GM21723 (cell line): Measurements from ENCODE around the gene PAWR.
"Not testable (repeated sequence)": the region's sequence is repeated elsewhere in the genome, so short reads cannot be mapped to it uniquely, and the experiment has no call there.

Experiments used
- ATAC-seq: cut with Tn5 transposase; IDR thresholded peaks from one replicate; pipeline ENCODE4 v1.9.1; 2021; ENCODE audit warnings: mild to moderate bottlenecking, moderate library complexity; ENCODE audit not compliant: unreplicated experiment

The PAWR gene

GRCh38 chr12:79596719-79597350 lies 93.9 kb downstream of the PAWR start:
- ATAC-seq, result no peak

GRCh38 chr12:79595273-79595672 lies 95.5 kb downstream of the PAWR start:
- ATAC-seq, result no peak

DNA sequence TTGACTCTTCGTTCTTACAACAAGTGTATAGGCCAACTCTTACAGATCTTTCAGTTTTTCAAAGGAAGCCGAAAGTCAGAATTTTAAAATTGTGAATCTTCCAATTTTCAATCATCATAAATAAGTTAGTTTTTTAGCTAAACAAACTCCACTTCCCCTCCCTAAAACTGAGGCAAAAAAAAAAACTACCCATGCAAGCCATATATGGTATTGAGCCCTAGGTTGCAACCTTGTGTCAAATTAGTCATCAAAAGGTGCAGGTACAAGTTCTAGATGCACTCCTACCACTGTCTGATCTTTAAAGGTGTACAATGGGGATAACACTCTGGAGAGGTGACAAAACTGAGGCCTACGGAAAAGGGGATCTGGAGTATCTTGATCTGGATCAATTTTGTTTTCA lies 97.9 kb downstream of the PAWR start:
- no peak for ATAC-seq

- ATAC-seq, result no peak
Observed at GRCh38 chr12:79591988-79592387, 98.8 kb downstream of the PAWR start.

DNA sequence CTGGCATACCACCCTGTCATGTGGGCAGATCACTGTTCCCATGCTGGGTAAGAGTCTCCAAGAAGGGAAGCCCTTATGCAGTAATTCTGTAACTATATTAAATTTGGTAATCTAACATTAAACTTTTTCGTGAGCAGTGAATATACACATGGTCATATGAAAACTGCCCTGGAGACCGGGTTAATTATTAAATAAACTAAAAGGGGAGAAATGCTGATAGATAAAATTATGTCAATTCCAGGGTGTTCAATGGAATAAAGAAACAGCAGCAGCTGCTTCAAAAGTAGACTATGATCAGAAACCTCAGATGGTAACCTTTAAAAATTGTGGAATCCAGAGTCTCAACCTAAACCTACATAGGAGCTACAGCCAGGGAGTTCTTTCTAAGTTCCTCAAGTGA lies 100.0 kb downstream of the PAWR start:
- ATAC-seq, result no peak

- ATAC-seq, result no peak
Observed at GRCh38 chr12:79587368-79587767, 103.4 kb downstream of the PAWR start.

DNA sequence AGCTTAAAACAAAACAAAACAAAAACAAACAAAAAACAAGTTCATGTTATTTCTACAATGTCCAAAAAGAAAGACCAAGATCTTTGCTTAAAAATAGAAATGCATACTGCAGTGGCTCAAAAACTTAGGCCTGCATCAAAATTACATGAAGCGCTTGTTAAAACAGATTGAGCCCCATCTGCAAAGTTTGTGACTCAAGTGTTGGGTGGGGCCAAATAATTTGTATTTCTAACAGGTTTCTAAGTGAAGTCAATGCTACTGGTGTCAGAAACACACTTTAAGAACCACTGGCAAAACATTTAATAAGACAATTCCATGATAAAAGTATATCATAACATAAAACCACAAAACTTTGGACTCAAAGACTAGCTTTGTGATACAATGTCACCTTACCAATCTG lies 105.6 kb downstream of the PAWR start:
- no peak for ATAC-seq

GRCh38 chr12:79573820-79574219 lies 116.9 kb downstream of the PAWR start:
- ATAC-seq, result no peak

GRCh38 chr12:79569679-79570078 lies 121.1 kb downstream of the PAWR start:
- no peak for ATAC-seq

DNA sequence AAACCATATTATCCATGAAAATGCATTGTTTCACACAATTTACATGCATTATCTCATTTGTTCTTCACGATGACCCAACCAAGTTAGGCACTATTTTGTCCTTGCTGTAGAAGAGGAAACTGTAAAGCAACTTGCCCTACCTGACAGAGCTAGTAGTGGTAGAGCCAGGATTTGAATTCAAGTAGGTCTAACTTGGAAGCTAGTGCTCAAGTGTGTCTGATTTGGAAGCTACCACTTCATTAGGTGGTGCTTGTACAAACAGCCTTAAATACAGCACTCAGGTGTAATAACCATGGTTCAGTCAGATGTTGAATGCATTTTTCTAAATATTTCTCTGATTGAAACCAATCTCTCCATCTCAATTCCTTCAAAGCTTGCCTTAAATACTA lies 123.6 kb downstream of the PAWR start:
- no peak for ATAC-seq

DNA sequence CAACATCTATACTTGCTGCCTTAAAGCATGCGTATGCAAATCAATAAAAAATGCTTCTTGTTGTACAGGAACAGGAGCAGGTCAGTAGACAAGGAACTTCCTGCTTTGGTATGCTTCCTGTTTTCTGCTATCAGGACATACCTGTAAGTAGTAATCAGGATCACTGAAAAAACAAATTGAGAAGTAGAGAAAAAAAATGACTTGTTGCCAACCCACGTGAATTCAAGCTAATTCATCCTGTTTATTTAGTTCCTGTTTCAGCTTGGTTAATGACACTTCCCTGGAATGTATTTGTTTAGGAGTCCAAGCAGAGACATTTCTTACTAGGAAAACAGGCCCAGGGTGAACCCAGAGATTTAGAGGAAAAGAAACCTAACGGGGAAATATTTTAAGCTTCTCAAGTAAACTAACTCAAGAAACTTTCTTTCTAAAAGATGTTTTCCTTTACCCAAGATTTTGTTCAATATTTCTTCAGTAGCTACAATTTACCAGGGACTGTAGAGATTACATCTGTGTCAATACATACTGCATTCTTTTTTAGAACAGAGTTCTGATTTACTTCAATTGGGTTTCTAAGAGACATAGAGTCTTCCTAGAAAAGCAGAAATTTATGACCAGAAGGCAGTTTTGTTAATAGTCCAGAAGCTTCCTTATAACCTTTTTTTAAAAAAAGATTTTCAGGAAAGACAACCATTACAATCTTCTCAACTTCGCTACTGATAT lies 124.2 kb downstream of the PAWR start:
- no peak for ATAC-seq

DNA sequence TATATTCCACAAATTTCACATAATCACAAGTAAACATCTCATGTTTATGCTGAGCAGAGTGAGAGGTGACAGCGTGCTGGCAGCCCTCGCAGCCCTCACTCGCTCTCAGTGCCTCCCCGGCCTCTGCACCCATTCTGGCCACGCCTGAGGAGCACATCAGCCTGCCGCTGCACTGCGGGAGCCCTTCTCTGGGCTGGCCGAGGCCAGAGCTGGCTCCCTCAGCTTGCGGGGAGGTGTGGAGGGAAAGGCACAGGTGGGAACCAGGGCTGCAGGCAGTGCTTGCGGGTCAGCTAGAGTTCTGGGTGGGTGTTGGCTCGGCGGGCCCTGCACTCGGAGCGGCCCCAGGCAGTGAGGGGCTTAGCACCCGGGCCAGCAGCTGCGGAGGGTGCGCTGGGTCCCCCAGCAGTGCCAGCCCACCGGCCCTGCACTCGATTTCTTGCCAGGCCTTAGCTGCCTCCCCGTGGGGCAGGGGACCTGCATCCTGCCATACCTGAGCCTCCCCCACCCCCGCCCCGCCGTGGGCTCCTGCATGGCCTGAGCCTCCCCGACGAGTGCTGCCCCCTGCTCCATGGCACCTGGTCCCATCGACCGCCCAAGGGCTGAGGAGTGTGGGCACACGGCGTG lies 125.9 kb downstream of the PAWR start:
- ATAC-seq, result not testable (repeated sequence)

- no peak for ATAC-seq
Observed at GRCh38 chr12:79563021-79563740, 127.6 kb downstream of the PAWR start.

GRCh38 chr12:79561401-79562132 lies 129.2 kb downstream of the PAWR start:
- no peak for ATAC-seq

GRCh38 chr12:79560225-79560889 lies 130.4 kb downstream of the PAWR start:
- no peak for ATAC-seq

- no peak for ATAC-seq
Observed at GRCh38 chr12:79559591-79559990, 131.2 kb downstream of the PAWR start.

GRCh38 chr12:79558924-79559469 lies 131.8 kb downstream of the PAWR start:
- no peak for ATAC-seq

DNA sequence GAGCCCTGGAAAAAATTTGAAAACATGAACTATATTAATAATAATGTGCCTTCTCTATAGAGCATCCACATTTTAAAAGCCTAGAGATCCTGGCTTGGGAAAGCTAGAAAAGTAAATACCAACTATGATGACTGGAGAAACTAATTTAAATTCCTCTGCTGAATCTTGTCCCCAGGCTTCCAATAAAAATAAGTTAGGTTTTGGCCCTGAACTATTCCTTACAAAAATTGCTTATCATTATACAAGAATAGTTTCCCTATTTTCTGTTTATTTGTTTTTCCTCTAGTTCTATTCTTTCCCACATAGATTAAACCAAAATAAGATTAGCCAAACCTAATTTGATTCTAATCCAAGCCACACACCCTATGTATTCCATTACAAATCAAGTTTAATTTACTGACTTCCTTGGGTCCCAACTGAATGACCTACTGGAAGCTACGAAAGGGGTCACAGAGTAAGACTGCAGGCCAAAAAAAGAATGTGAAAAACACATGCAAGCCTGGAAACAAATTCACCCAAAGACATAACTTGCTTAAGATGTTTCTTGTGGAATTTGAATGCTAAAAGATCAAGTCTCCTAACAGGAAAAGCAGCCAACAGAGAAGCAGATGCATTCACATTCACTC lies 133.0 kb downstream of the PAWR start:
- no peak for ATAC-seq

GRCh38 chr12:79555028-79555925 lies 135.5 kb downstream of the PAWR start:
- no peak for ATAC-seq
